Measurements from ENCODE around the gene TMEM247.

Gene TMEM247

DNA sequence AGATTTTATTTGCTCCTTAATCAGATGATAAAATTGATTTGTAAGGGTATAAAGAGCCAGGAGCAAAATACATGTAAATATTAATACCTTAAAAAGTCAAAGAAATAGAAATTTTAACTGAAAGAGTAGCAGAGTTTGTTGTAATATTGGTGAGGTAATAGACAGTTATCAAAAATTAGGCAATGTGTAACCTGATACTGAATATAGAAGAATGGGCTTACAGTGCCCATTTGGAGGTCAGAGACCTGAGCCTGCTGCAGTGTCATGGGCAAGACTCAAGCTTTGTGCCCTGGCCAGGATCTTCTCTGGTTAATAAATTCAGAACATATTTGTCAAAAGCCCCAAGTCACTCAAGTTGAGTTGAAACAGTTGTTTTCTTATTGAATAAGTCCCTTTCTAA lies 29.7 kb upstream of the TMEM247 start:
- in situ Hi-C loops (cut with MboI; ENCODE audit: low sequenced_read_pairs, unreplicated experiment) = loop anchor here (10.0 kb wide), 1 partner anchor 435 kb away; no protein-coding TSS in a partner anchor
- DNase-seq (ENCODE audit: low spot score) = no peak
- TF ChIP-seq, protein P1, sequence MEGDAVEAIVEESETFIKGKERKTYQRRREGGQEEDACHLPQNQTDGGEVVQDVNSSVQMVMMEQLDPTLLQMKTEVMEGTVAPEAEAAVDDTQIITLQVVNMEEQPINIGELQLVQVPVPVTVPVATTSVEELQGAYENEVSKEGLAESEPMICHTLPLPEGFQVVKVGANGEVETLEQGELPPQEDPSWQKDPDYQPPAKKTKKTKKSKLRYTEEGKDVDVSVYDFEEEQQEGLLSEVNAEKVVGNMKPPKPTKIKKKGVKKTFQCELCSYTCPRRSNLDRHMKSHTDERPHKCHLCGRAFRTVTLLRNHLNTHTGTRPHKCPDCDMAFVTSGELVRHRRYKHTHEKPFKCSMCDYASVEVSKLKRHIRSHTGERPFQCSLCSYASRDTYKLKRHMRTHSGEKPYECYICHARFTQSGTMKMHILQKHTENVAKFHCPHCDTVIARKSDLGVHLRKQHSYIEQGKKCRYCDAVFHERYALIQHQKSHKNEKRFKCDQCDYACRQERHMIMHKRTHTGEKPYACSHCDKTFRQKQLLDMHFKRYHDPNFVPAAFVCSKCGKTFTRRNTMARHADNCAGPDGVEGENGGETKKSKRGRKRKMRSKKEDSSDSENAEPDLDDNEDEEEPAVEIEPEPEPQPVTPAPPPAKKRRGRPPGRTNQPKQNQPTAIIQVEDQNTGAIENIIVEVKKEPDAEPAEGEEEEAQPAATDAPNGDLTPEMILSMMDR (IDR thresholded peaks at IDR 0.05; ENCODE audit: borderline replicate concordance, control extremely low read depth, extremely low read depth, insufficient read depth, missing control alignments) = no peak

DNA sequence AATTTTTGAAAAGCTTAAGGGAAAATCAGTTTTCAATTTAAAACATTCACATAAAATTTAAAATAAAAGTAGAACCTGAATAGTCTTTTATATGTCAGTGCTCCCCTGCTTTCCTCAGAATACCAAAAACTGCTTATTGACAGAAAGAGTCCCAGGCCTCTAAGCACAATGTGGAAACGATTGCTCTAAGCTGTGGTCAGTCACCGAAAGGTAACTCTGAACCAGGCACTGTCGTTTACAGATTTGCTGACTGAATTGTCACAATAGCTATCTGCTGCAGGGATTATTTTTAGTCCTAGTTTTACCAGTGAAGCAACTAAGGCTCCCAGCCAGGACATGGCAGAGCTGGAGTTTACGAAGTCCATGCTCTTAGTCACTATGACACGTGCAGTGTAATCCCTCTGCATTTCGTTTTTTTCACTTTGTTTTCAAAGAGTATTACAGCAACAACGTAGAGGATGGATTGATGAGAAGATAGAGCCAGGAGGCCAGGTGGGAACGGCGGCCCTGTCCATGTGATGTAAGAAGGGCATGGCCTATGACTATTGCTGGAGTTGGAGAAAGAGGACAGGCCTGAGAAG lies 28.1 kb upstream of the TMEM247 start:
- in situ Hi-C loops (cut with MboI; ENCODE audit: low sequenced_read_pairs, unreplicated experiment) = loop anchor here (10.0 kb wide), 1 partner anchor 436 kb away; no protein-coding TSS in a partner anchor
- no peak for DNase-seq (ENCODE audit: low spot score)
- TF ChIP-seq, protein P1 (IDR thresholded peaks at IDR 0.05; ENCODE audit: borderline replicate concordance, control extremely low read depth, extremely low read depth, insufficient read depth, missing control alignments) = no peak

DNA sequence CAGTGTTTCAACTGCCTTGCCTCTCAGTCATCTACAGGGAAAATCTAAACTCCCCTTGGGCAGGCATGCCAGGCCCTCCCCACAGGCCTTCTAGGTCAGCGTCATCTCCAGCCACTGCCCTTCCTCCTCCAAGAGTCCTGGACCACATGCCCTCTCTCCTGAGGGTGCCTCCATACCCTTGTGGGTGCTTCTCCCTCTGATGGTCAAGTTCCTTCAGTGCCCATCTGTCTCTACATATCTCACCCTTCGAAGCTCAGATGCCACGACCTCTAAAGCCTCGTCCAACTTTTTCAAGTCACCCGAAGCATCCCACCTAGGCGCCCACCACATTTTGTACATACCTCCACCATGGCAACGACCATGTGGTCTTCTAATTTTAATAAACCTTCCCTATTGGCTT lies 22.6 kb upstream of the TMEM247 start:
- in situ Hi-C loops (cut with MboI; ENCODE audit: low sequenced_read_pairs, unreplicated experiment) = loop anchor here (10.0 kb wide), 1 partner anchor 442 kb away; no protein-coding TSS in a partner anchor
- no peak for DNase-seq (ENCODE audit: low spot score)
- TF ChIP-seq, protein P1 (IDR thresholded peaks at IDR 0.05; ENCODE audit: borderline replicate concordance, control extremely low read depth, extremely low read depth, insufficient read depth, missing control alignments) = no peak

DNA sequence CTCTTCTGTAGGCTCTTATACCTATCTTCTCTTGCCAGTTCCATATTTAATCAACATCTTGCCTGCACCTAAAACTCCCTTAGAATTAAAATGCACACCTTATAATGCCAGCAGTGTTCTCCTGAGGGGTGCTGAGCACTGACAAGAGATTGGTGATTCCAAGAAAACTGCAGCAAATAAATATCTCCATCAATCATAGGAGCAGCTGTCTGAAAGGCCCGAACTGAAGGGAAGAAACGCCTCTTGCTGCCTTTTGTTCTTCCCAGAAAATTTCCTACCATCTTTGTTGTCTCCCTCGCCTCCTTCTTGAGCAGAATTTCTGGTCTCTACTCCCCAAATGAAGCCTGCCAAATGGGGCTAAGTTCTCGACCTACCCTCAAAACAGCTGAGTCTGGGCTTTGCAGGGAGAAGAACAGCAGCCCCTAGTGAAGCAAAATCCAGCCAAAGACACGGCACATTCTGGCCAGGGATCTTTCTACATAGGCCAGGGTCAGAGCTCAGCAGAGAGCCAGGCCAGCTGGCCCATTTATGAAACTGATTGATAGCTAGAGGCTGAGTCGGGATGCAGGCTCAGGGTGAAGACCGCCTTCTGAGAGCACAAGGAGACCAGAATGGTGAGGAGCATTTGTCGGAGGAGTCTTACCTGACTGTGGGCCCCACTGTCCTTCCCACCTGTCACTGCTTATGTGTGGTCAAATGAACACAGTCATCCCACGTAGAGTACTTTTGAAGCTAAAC lies 20.4 kb upstream of the TMEM247 start:
- no peak for DNase-seq (ENCODE audit: low spot score)
- in situ Hi-C loops (cut with MboI; ENCODE audit: low sequenced_read_pairs, unreplicated experiment) = loop anchor here (10.0 kb wide), 1 partner anchor 444 kb away; no protein-coding TSS in a partner anchor
- TF ChIP-seq, protein P1 (IDR thresholded peaks at IDR 0.05; ENCODE audit: borderline replicate concordance, control extremely low read depth, extremely low read depth, insufficient read depth, missing control alignments) = no peak

DNA sequence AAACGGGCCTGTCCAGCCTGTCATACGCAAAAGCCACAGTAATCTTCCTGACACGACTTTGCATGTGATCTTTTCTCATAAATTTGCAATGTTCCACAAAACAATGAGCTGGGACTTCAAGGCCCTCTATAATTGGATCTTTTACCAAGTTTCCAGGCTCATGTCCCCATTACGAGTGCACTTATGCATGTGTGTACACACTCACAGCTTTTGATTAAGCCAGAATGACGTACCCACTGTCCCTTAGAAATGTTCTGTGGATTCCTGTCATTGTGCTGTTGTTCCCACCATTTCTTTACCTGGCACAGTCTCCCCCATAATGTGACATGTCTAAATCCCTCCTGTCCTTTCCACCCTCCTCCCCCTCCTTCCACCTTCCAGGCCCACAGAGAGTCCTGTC lies 19.7 kb upstream of the TMEM247 start:
- DNase-seq (ENCODE audit: low spot score) = no peak
- in situ Hi-C loops (cut with MboI; ENCODE audit: low sequenced_read_pairs, unreplicated experiment) = loop anchor here (10.0 kb wide), 1 partner anchor 445 kb away; no protein-coding TSS in a partner anchor
- TF ChIP-seq, protein P1 (IDR thresholded peaks at IDR 0.05; ENCODE audit: borderline replicate concordance, control extremely low read depth, extremely low read depth, insufficient read depth, missing control alignments) = no peak

DNA sequence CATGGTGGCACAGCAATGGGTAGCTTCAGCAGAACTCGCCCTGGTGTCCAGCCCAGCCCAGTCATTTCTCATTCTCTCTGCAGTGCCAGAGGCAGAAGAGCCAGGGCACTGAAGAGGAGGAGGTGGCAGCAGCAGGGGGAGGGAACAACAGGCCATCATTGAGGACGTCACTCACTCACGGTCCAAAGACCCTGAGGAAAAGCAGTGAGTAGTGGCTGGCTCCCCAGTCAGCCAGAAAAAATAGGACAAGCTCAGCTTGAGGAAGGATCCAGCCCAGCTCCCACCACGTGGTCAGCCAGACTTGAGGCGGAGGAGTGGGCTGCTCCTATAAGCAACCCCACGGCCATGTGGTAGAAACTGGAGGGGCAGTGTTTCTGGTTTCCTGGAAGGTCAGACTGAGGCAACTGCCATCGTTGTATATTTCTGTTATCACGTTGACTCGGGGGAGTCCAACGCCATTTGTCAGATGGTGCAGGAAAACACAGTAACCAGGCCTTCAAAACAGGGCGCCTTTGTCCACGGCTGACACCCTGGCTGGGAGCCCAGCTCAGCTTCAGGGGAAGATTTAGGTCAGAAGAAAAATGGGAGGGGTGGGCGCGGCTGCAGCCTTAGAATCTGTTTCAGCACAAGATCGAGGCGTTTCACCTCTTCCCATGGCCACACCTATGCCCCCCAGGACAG lies 19.0 kb upstream of the TMEM247 start:
- in situ Hi-C loops (cut with MboI; ENCODE audit: low sequenced_read_pairs, unreplicated experiment) = no loop called here
- no peak for DNase-seq (ENCODE audit: low spot score)

More for the DNA sequence above, 19.0 kb upstream of the TMEM247 start:
- TF ChIP-seq, protein P1 (IDR thresholded peaks at IDR 0.05; ENCODE audit: borderline replicate concordance, control extremely low read depth, extremely low read depth, insufficient read depth, missing control alignments) = no peak
